HG03103 (cell line): ENCODE measurements around the gene MITF.
"Not testable (repeated sequence)": the region's sequence is repeated elsewhere in the genome, so short reads cannot be mapped to it uniquely, and the experiment has no call there.

ENCODE experiments used
- ATAC-seq: cut with Tn5 transposase; IDR thresholded peaks from one replicate; pipeline ENCODE4 v1.9.1; 2021; ENCODE audit warnings: low read depth; ENCODE audit not compliant: unreplicated experiment

Gene MITF

DNA sequence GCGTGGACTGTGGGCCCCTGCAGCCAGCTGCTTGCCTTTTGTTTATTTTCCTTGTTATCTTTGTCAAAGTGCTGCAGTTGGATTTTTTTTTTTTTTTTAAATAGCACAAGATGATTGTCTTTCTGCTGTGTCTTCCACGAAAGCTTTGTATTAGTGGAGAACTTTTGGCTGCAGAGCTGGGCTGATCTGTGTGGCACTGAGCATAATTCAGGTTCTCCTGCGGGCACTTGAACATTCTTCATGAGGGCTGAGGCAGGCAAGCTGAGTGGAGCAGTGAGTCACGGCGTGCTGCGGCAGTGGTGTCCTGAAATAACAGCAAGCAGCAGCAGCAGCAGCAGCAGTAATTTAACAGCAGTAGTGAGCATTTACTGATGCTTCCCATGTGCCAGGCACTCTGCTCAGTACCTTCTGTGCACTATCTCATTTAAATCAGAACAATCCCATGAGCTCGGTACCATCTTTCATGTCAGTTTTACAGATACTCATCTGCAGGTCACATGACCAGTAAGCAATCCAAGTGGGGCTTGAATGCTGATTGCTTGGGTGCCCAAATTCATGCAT is 45.8 kb downstream of the MITF start:
- ATAC-seq: no peak

DNA sequence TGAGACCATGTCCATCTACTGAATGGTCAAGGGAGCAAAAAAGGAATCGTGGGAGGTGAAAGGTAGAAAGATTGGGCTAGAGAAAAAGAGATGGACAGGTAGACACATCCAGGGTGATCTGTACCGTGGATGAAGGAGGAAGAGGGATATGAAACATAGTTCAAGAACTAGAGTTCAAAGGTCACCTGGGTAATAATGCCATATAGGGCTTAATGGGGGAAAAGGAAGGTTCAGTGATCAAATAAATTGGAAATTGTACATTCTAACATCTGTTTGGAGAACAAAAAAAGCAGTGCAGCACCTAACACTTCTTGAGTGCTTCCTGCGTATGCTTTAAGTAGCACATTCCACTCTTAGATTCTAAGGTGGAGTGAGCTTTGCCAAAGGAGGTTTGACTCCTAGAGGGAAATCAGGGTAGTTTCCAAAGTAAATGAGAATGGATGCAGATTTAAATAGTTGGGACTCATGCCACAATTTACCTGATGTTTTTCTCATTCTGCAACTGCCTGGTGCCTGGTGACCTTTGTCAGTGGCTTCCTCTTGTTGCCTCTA is 46.6 kb downstream of the MITF start:
- ATAC-seq: no peak

DNA sequence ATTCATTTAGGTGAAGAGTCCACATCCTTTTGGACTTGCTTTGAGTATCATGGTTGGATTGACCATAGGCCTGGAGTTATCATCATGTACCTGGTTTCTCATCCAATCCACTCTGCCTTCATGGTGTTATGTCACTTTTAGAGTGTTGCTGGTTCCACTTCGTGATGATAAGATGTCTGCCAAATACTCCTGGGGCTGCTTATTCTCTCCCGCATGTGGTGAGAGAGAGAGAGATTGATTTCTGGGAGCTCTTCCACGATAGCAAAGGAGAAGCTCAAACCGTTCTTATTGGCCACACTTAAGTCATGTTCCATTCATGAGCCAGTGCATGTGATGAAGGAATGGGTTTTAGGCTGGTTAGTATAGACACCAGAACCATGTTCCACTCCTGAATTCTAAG is 47.6 kb downstream of the MITF start:
- no peak for ATAC-seq

DNA sequence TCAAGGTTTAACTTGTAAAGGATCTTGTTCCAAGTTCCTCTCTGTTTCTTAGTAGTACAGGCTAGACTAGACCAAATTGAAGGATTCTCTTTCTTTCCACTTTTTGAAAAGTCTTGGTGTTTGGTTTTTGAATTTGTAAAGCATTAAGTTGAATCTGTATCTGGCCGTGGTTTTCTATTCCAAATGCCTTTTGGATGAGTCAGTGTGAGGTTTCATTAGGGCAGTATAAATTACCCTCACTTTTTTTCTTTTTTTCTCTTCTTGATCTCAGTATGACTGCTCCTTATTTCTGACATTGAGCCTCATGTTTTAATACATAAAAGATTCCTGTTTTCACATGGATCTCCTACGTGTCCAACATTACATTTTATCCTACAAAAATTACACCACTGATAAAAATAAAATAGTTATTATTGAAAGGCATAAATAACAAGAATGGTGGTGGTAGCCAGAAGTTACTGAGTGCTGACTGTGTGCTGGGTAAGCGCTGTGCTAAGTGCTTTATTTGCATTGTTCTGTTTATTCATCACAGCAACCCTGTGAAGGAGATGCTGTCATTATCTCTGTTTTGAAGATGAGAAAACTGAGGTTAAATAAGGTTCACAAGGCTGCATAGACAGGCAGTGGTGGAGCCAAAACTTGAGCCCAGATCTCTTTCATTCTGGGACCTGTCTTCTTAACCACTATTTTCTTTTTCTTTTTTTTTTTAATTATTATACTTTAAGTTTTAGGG is 48.3 kb downstream of the MITF start:
- ATAC-seq: no peak

DNA sequence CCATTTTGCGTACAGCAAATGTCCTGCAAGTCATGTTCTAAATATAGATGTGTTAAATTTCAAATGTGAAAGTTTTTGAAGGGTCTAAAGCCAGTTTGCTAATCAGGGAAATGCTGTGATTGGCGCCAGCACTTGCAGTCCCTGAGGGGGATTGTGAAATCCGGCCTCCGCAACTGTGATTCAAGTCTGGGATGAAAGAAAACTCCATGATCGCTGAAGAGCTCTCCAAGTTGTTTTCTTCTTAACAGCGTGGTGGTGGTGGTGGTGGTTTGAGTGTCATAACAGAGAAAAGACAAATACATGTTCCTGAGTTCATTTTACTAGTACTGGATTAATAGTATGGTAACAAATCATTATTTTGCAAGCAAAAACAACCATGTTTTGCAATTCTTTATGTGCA is 51.8 kb downstream of the MITF start:
- ATAC-seq: no peak

DNA sequence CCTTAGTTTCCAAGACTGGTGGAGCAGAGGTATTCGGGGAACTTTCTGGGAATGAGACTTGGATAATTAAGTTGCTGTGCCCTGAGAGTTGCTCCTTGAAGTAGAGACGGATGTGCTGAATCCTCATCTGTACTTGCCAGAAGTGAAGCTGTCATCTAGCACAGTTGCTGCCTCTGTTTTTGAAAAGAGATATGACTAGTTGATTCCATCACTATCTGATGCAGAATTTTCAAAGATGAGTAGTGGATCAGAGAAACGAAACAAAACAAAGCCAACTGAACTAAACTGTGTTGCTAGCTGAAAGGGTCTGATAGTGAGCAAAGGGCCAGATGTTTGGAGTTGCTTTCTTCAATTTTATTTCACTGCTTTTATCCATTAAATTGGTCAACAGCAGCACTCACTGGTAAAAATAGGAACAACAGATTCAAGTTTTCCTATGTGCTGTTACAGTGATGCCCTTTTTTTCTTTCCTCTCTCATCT is 52.7 kb downstream of the MITF start:
- no peak for ATAC-seq

DNA sequence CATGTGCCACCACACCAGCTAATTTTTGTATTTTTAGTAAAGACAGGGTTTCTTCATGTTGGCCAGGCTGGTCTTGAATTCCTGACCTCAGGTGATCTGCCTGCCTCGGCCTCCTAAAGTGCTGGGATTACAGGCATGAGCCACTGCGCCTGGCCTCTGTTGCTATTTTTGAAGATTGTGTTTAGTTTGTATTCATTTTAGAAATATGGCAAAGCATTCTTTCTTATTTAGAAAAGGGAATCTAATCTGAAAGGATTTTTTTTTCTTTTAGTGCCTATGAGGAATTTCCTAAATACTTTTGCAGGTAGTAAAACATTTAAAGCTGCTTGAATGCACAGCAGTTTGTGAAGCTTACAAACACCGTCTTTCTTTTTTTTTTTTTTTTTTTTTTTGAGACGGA is 56.9 kb downstream of the MITF start:
- ATAC-seq: not testable (repeated sequence)

DNA sequence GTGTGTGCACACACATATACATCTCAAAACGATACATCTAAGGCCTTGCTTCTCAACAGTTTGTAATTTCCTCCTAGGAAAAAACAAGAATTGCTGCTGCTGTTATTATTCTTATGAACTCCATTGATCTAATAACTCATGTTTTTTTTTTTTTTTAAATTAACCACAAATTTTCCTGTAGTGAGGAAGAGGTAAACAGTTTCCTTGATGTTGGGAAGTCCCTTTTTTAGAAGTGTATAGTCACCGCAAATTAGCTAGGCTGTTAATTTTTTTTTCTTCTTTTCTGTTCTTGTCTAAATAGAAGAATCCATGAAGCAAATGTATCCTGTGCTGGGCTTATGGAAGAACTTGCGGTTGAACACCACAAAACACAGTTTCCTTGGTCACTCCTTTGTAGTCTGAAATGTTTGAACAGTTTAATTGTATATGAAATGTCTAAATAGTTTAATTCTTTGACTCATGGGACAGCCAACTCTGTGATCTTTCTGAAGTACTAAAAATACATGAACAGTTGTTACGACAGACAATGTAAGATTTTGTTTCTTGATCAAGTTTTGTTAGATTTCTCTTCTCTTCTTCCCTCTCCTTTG is 64.5 kb downstream of the MITF start:
- ATAC-seq: no peak

DNA sequence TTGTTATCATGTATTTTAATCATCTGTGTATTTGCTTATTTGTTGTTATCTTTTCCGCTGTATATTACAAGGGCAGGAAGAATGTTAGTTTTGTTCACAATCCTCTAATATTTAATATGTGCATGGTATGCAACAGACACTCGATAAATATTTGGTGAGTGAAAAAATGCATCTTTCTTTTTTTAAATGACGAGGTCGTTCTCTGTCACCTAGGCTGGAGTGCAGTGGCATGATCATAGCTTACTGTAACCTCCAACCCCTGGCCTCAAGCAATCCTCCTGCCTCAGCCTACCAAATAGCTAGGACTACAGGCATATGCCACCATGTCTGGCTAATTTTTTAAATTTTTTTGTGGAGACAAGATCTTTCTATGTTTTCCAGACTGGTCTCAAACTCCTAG is 66.2 kb downstream of the MITF start:
- ATAC-seq: no peak

DNA sequence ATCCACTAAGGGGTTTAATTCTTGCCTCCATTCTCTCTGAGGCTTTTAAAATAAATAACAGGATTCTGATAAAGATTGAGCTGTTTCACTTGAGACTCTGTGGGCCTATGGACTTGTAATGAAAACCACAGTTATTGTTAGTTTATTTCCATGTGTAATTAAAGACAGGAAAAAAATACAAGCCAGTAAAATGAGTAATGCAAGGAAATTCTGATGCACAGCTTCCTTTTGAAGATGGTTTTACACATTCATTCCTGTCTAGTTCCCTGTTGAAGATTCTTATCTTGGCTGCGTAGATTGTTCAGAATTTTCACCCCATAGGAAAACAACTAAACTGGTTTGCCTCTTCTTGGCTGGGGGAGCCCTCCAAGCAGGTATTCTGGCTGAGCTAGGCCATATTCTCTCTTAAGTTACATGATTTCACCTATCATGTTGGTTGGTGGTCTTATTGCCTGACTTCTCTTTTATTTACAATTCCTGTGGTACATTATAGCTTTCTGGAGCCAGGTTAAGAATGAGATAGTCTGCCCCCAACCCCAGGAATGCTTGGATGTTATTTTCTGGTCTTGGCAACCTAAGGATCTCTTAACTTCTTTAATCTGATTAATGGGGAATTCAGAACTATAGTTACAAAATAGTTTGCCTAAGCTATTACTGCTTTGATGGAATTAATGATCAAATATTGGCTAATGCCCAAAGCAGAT is 67.6 kb downstream of the MITF start:
- ATAC-seq: no peak

DNA sequence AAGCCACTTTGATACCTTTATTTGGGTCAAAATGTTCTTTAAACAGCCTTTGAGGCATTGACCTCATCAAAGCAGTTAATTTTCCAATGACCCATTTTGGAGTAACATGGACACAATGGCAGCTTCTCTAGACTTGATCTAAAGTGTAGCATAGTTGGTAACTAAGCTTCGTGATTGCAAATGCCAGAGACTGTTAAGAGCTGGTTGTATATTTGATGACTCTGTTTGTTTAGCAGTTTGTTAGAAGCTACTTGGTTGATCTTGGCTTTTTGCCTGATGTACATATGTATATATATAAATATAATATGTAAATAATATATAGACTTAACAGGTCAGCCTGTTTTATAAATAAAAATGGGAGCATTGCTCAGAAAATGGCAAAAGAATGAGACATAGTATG is 68.4 kb downstream of the MITF start:
- ATAC-seq: no peak

DNA sequence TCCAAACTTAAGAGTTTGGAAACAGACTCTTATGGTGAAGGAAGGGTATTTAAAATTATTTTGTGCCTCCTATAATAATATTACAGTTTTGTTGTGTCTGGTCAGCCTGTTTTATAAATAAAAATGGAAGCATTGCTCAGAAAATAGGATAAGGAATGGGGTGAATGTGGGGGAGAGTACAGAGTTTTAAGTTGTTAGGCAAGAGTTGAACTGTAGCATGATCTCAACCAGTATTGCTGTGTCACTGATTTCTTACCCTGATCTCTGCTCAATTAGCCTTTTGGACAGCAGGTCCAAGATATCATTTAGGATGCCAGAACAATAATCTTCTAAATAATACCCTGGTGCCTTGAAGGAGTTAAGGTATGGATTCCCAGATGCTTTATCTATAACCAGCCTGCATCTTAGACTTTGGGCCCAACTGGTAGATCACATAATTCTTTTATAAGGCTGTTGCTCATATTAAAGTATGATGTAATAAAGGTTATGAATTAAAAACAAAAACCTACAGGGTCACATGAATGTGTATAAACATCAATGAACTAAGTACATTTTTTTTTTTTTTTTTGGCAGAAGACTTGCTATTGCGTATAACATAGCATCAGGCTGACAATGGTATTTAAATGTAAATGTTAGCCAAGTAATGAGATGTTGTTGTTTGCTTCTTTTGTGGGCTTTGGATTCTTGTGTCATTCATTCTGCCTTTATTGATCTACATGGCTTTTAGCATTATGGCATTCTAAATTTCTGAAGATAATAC is 70.0 kb downstream of the MITF start:
- no peak for ATAC-seq

DNA sequence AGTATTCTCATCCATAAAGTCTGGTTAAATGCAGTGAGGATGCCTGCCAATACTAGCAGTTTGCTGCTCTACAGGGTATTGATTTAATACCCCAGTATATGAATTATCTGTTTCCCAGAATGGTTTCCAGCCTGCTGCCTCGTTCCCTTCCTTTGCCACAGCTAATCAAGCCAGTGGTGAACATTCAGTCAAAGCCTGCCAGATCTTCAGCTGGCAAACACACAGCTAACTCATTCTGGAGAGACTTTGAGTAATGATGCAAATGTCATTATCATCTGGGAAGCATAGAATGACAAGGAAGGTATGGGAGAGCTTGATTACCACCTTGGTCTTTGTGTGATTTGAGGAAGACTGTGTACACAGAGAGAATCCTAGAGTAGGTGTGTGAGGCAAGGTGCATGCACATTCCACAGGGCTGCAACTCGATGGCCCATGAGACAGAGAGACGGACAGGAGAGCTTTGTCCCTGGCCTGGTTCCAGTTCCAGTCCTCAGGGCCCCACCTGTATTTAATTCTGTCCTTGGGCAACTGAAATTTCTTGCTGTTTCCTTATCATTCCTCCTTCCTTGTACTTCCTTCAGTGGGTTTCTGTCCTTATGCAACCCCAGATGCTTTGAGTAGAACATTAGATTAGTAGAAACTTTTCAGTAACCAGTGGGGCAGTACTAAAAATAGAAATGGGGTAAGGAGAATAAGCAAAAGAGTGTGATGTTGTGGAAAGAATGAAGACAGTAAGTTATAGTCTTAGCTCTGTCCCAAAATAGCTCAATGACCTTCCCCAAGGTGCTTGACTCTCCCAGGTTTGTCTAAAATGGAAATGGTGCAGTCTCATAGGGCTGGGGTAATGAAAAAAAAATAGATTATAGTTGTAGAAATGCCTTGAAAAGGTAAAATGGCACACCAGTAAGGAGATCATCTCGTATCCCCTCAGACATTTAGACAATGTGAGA is 72.5 kb downstream of the MITF start:
- no peak for ATAC-seq

DNA sequence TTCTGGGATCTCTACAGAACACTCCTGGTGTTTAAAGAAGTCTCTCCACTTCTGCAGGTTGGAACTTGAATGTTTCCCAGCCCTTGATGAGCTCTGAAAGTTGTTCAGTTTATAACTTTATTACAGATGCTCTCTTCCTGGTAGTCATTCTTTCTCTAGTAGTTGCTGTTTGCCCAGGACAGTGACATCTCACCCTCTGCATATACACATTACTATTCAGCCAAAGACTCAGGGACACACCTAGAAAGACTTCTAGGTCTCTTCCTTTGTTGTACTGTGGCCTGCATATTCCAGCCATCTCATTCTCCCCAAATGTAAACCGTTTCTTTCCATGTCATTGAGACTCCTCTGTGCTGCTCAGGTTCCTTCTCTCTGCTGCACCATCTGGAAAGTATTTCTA is 76.7 kb downstream of the MITF start:
- no peak for ATAC-seq

DNA sequence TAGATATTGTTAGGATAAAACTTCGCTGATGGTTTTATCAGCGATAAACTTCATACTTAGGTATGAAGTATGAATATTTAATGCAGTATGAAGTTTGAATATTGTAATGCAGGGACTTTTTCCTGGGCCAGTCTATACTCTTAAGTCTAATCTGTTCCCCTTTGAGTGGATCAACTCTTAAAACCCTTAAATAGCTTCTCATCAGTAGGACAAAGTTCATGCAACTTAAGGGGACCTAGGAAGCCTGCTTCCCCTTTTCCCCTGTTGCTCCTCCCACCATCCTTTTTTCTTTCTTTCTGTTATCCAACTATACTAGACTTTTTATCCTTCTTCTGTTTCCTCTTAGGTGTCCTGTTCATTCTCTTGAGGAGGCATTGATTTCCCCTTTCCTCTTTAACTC is 78.7 kb downstream of the MITF start:
- ATAC-seq: no peak

DNA sequence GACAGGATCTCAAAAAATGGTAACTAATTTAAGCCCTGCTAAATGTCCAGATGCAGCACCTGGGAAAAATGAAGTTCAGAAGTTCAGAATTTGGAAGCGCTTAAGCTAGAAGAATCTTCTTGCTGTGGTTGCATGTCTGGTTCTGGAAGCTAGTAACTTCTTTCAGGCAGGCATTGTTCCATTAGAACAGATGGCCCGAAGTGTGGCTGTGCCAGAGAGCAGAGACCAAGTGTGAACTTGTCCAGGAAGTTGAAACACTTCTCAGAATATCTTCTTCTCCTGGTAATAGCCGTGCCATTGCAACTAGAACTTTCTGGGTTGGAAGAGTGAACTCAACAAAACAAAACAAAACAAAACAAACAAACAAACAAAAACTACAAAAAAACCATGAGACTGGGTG is 80.0 kb downstream of the MITF start:
- no peak for ATAC-seq

DNA sequence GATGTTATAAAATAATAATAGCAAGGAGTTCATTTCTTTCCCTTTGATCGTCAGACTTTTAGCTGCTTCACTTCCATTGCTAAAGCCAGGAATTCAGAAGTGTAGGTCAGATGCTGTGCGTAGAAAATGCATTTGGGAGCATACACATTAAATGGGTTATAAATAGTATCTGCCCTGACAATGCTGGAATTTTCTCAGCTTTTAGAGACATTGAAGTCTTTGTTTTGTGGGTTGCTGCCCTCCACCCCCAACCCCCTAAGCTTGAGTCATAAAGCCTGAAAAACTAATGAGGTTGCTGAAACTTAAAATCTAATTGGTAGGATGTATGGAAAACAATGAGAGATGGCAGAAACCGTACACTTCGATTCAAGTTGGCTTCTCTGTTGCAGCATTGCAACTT is 81.9 kb downstream of the MITF start:
- no peak for ATAC-seq

DNA sequence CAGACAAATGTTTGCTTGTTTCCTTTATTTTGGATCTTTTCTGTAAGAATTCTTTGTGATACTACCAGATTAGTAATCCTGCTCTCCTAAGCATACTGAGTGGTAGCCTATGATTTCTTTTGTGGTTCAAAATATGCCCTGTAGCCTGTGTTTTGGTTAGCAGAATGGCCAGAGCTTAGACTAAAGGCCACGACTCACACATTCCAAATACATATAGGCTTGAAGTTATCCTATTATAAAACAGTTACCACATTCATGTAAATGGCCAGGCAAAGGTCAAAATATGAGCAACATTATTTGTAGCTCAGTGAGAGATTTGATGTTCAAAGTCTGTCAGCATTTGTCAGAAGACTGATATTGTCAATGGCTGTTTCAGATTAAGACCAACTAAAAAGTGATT is 84.5 kb downstream of the MITF start:
- ATAC-seq: no peak

DNA sequence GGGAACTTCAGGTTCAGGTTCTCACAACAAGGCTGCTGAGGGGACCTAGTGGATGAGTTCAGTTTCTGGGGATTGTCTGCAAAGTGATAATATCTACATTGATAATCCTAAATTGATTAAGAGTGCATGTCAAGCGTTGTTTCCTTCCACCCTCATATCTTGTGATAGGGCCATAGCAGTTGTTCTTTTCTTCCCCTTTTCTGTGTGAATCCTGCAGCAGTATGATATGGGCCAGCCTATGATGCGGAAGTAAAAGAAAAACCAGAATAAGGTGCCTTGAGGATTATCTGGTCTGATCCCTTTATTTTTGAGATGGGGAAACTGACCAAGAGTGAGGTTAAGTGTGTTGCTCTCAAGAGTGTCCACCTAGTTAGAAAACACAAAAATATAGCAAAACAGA is 86.2 kb downstream of the MITF start:
- ATAC-seq: no peak
